ENCODE results near the gene CALML3. TPM values are rescaled to one million over a fixed set of nuclear protein-coding genes. Genes with fewer than 3 reads are reported as not detected.
A peak's percentile ranks its signal among the peaks of the same experiment; 100 is the strongest.

Gene CALML3
- total RNA-seq, 2 donors from 2014 or later = not detected

- no peak for DNase-seq
- ATAC-seq = peak; percentile 24 to 35
- intact Hi-C loops (cut with DNase I) = no loop called here
Measured at GRCh38 chr10:5534051-5534821, 9.5 kb downstream of the CALML3 start.

- no peak for DNase-seq
- intact Hi-C loops (cut with DNase I) = no loop called here
- peak; percentile 51 to 85 for ATAC-seq
Measured at GRCh38 chr10:5534880-5535856, 10.4 kb downstream of the CALML3 start.

- DNase-seq (no peak), ATAC-seq (no peak)
- intact Hi-C loops (cut with DNase I) = no loop called here
Measured at GRCh38 chr10:5536486-5537081, 11.8 kb downstream of the CALML3 start.

- ATAC-seq (no peak), DNase-seq (no peak)
- intact Hi-C loops (cut with DNase I) = no loop called here
Measured at GRCh38 chr10:5537684-5538083, 12.9 kb downstream of the CALML3 start.

GRCh38 chr10:5538446-5538845 lies 13.7 kb downstream of the CALML3 start:
- no peak for ATAC-seq
- DNase-seq = no peak
- intact Hi-C loops (cut with DNase I) = no loop called here

GRCh38 chr10:5538892-5539651 lies 14.3 kb downstream of the CALML3 start:
- no peak for DNase-seq
- intact Hi-C loops (cut with DNase I) = no loop called here
- no peak for ATAC-seq

GRCh38 chr10:5540080-5540479 lies 15.3 kb downstream of the CALML3 start:
- intact Hi-C loops (cut with DNase I) = loop anchor here in 1 of 2 donors (10.0 kb wide), 1 partner anchor 75 kb away; no protein-coding TSS in a partner anchor
- DNase-seq = no peak

GRCh38 chr10:5540891-5541290 lies 16.1 kb downstream of the CALML3 start:
- no peak for ATAC-seq

More at GRCh38 chr10:5540080-5540479, 15.3 kb downstream of the CALML3 start:
- no peak for ATAC-seq

GRCh38 chr10:5542100-5542499 lies 17.3 kb downstream of the CALML3 start:
- ATAC-seq (no peak), DNase-seq (no peak)
- intact Hi-C loops (cut with DNase I) = loop anchor here in 1 of 2 donors (10.0 kb wide), 1 partner anchor 73 kb away; no protein-coding TSS in a partner anchor

More at GRCh38 chr10:5540891-5541290, 16.1 kb downstream of the CALML3 start:
- intact Hi-C loops (cut with DNase I) = loop anchor here in 1 of 2 donors (10.0 kb wide), 1 partner anchor 74 kb away; no protein-coding TSS in a partner anchor
- no peak for DNase-seq

- DNase-seq = no peak
- no peak for ATAC-seq
- intact Hi-C loops (cut with DNase I) = loop anchor here in 1 of 2 donors (10.0 kb wide), 1 partner anchor 71 kb away; no protein-coding TSS in a partner anchor
Measured at GRCh38 chr10:5543623-5544022, 18.9 kb downstream of the CALML3 start.

- DNase-seq (no peak), ATAC-seq (no peak)
- intact Hi-C loops (cut with DNase I) = loop anchor here in 1 of 2 donors (10.0 kb wide), 1 partner anchor 70 kb away; no protein-coding TSS in a partner anchor
Measured at GRCh38 chr10:5544216-5544805, 19.6 kb downstream of the CALML3 start.

GRCh38 chr10:5545011-5545410 lies 20.2 kb downstream of the CALML3 start:
- ATAC-seq (no peak), DNase-seq (no peak)
- intact Hi-C loops (cut with DNase I) = loop anchor here in 1 of 2 donors (10.0 kb wide), 1 partner anchor 70 kb away; no protein-coding TSS in a partner anchor

GRCh38 chr10:5545426-5545777 lies 20.6 kb downstream of the CALML3 start:
- intact Hi-C loops (cut with DNase I) = loop anchor here in 1 of 2 donors (10.0 kb wide), 1 partner anchor 69 kb away; no protein-coding TSS in a partner anchor
- peak; percentile 7 to 32 for ATAC-seq
- DNase-seq = no peak

- ATAC-seq = peak; percentile 73 to 80
- DNase-seq = peak; percentile 72
- intact Hi-C loops (cut with DNase I) = loop anchor here in 1 of 2 donors (10.0 kb wide), 1 partner anchor 69 kb away; no protein-coding TSS in a partner anchor
Measured at GRCh38 chr10:5545778-5546710, 21.3 kb downstream of the CALML3 start.

- ATAC-seq (no peak), DNase-seq (peak; percentile 7)
- intact Hi-C loops (cut with DNase I) = loop anchor here in 1 of 2 donors (10.0 kb wide), 1 partner anchor 68 kb away; no protein-coding TSS in a partner anchor
Measured at GRCh38 chr10:5546891-5547680, 22.3 kb downstream of the CALML3 start.

- intact Hi-C loops (cut with DNase I) = loop anchor here in 1 of 2 donors (10.0 kb wide), 1 partner anchor 67 kb away; no protein-coding TSS in a partner anchor
- ATAC-seq (no peak), DNase-seq (peak; percentile 21)
Measured at GRCh38 chr10:5547681-5547930, 22.8 kb downstream of the CALML3 start.
